Left kidney (tissue), 2 donors: Measurements from ENCODE around the gene TARS2. TPM values are rescaled to one million over a fixed set of nuclear protein-coding genes. Genes with fewer than 3 reads are reported as not detected.

Source experiments
- DNase-seq: peaks from one replicate; pipeline ENCODE4 v3.0.0-alpha.2; 2013
- polyA plus RNA-seq: library from polyadenylated mRNA; unstranded; fragments of 120-200 nt; gene quantifications from one replicate; pipeline ENCODE4 v1.2.1, GENCODE V29; 2013; ENCODE audit not compliant: insufficient read length

TARS2 gene
- polyA plus RNA-seq, 1 donor = 28.8 TPM

- DNase-seq = no peak
These were observed 18.2 kb downstream of the TARS2 start for GRCh38 chr1:150505431-150505830.

GRCh38 chr1:150507912-150508864, 21.0 kb downstream of the TARS2 start, which contains the start of gene ECM1:
TSS of gene ECM1 (plus strand) at chr1:150508109. CDS start at chr1:150508210, 101 bp downstream.
- DNase-seq = no peak

GRCh38 chr1:150508982-150509381, 21.8 kb downstream of the TARS2 start:
- DNase-seq = no peak

- DNase-seq = no peak
These were observed 24.3 kb downstream of the TARS2 start for GRCh38 chr1:150511551-150511950.

GRCh38 chr1:150511985-150512660, 24.9 kb downstream of the TARS2 start:
- no peak for DNase-seq

GRCh38 chr1:150512846-150513245, 25.6 kb downstream of the TARS2 start:
- DNase-seq = no peak

- no peak for DNase-seq
These were observed 26.2 kb downstream of the TARS2 start for GRCh38 chr1:150513351-150513791.

- no peak for DNase-seq
These were observed 27.0 kb downstream of the TARS2 start for GRCh38 chr1:150514260-150514659.

GRCh38 chr1:150514913-150515327, 27.7 kb downstream of the TARS2 start:
- DNase-seq = no peak

GRCh38 chr1:150515328-150516049, 28.3 kb downstream of the TARS2 start, which contains the start of gene FALEC:
TSS of gene FALEC (plus strand) at chr1:150515752.
- peak; percentile 94 for DNase-seq

- DNase-seq = no peak
These were observed 28.9 kb downstream of the TARS2 start for GRCh38 chr1:150516050-150516591.

- no peak for DNase-seq
These were observed 29.4 kb downstream of the TARS2 start for GRCh38 chr1:150516616-150517015.

- no peak for DNase-seq
These were observed 34.2 kb downstream of the TARS2 start for GRCh38 chr1:150521196-150521968.

GRCh38 chr1:150525348-150525747, 38.1 kb downstream of the TARS2 start:
- DNase-seq = no peak

GRCh38 chr1:150528196-150528595, 41.0 kb downstream of the TARS2 start:
- DNase-seq = no peak

- no peak for DNase-seq
These were observed 41.8 kb downstream of the TARS2 start for GRCh38 chr1:150529017-150529416.

GRCh38 chr1:150530491-150531159, 43.4 kb downstream of the TARS2 start:
- no peak for DNase-seq

GRCh38 chr1:150532860-150533259, 45.6 kb downstream of the TARS2 start:
- DNase-seq = no peak

- no peak for DNase-seq
These were observed 46.8 kb downstream of the TARS2 start for GRCh38 chr1:150534002-150534401.

- no peak for DNase-seq
These were observed 48.5 kb downstream of the TARS2 start for GRCh38 chr1:150535511-150536287.
